ENCODE data around the gene WFIKKN2. TPM values are rescaled to one million over a fixed set of nuclear protein-coding genes. Genes with fewer than 3 reads are reported as not detected.

Gene WFIKKN2
- total RNA-seq, 2 donors from 2014 or later: 0.29 to 0.35 TPM

- Histone ChIP-seq H3K9me3 (ENCODE audit: control insufficient read depth, low read length) (no peaks in the 10 kb centered on the region), H3K9ac (ENCODE audit: extremely low read depth, low read length, poor library complexity, severe bottlenecking) (no peak overlapping the region), H3K27ac (ENCODE audit: low read depth, low read length) (no peak overlapping the region), H3K36me3 (ENCODE audit: control insufficient read depth, insufficient read depth, low read length) (no peaks in the 10 kb centered on the region), H3K27me3 (ENCODE audit: control insufficient read depth, insufficient read depth, low read length, poor library complexity, severe bottlenecking) (no peaks in the 10 kb centered on the region), H3K4me1 (ENCODE audit: control insufficient read depth, insufficient read depth, low read length) (peaks cover 5% of the 10 kb centered on the region), H3K4me3 (ENCODE audit: low read length) (no peak overlapping the region)
- 80 to 83% methylated on average over 8 to 9 of the region's 9 CpGs for WGBS, 2 experiments (ENCODE audit: insufficient coverage in 1 of 2, insufficient read length in 1 of 2)
- Mint-ChIP-seq H3K27me3 (ENCODE audit: insufficient read depth) (no peaks in the 10 kb centered on the region), H3K36me3 (ENCODE audit: low read depth) (no peaks in the 10 kb centered on the region), H3K9me3 (no peaks in the 10 kb centered on the region), H3K4me3 (no peak overlapping the region), H3K27ac (no peak overlapping the region), H3K4me1 (peaks cover 12% of the 10 kb centered on the region)
- TF ChIP-seq CTCF (conservative IDR thresholded peaks at IDR 0.05): no peak
- peak; percentile 53 for DNase-seq
Measured at GRCh38 chr17:50842506-50843149, 7.2 kb downstream of the WFIKKN2 start.

GRCh38 chr17:50843150-50843905 lies 7.9 kb downstream of the WFIKKN2 start:
- Histone ChIP-seq H3K27ac (ENCODE audit: low read depth, low read length) (no peak overlapping the region), H3K27me3 (ENCODE audit: control insufficient read depth, insufficient read depth, low read length, poor library complexity, severe bottlenecking) (no peaks in the 10 kb centered on the region), H3K4me3 (ENCODE audit: low read length) (no peak overlapping the region), H3K9ac (ENCODE audit: extremely low read depth, low read length, poor library complexity, severe bottlenecking) (no peak overlapping the region), H3K9me3 (ENCODE audit: control insufficient read depth, low read length) (no peaks in the 10 kb centered on the region), H3K36me3 (ENCODE audit: control insufficient read depth, insufficient read depth, low read length) (no peaks in the 10 kb centered on the region), H3K4me1 (ENCODE audit: control insufficient read depth, insufficient read depth, low read length) (peaks cover 3% of the 10 kb centered on the region)
- Mint-ChIP-seq H3K27ac (no peak overlapping the region), H3K4me3 (no peak overlapping the region), H3K27me3 (ENCODE audit: insufficient read depth) (no peaks in the 10 kb centered on the region), H3K9me3 (no peaks in the 10 kb centered on the region), H3K4me1 (peaks cover 5% of the 10 kb centered on the region), H3K36me3 (ENCODE audit: low read depth) (no peaks in the 10 kb centered on the region)
- TF ChIP-seq CTCF (conservative IDR thresholded peaks at IDR 0.05): no peak
- DNase-seq: peak; percentile 40
- 84 to 91% methylated on average over 7 to 16 of the region's 16 CpGs for WGBS, 2 experiments (ENCODE audit: insufficient coverage in 1 of 2, insufficient read length in 1 of 2)

- H3K36me3 Mint-ChIP-seq (ENCODE audit: low read depth): no peaks in the 10 kb centered on the region
- no peak overlapping the region for H3K9ac ChIP-seq (ENCODE audit: extremely low read depth, low read length, poor library complexity, severe bottlenecking)
- no peak for TF ChIP-seq CTCF (conservative IDR thresholded peaks at IDR 0.05)
- no peaks in the 10 kb centered on the region for H3K27me3 ChIP-seq (ENCODE audit: control insufficient read depth, insufficient read depth, low read length, poor library complexity, severe bottlenecking)
- H3K4me3 Mint-ChIP-seq: no peak overlapping the region
- H3K27me3 Mint-ChIP-seq (ENCODE audit: insufficient read depth): no peaks in the 10 kb centered on the region
- no peaks in the 10 kb centered on the region for H3K36me3 ChIP-seq (ENCODE audit: control insufficient read depth, insufficient read depth, low read length)
- DNase-seq: peak; percentile 46
- H3K27ac Mint-ChIP-seq: no peak overlapping the region
- H3K4me3 ChIP-seq (ENCODE audit: low read length): no peak overlapping the region
- no peak overlapping the region for H3K27ac ChIP-seq (ENCODE audit: low read depth, low read length)
- WGBS, 2 experiments (ENCODE audit: insufficient coverage in 1 of 2, insufficient read length in 1 of 2): 91 to 93% methylated on average over 8 to 14 of the region's 14 CpGs
- no peaks in the 10 kb centered on the region for H3K9me3 Mint-ChIP-seq
- no peaks in the 10 kb centered on the region for H3K4me1 Mint-ChIP-seq
- H3K9me3 ChIP-seq (ENCODE audit: control insufficient read depth, low read length): no peaks in the 10 kb centered on the region
- H3K4me1 ChIP-seq (ENCODE audit: control insufficient read depth, insufficient read depth, low read length): no peaks in the 10 kb centered on the region
Measured at GRCh38 chr17:50844117-50844700, 8.8 kb downstream of the WFIKKN2 start.
